Nucleus accumbens (tissue), 56 donors: Measurements from ENCODE around the gene PPM1L.

Experiments used
- DNase-seq, 56 donors: peaks; one replicate each; lab custom pipeline; 2025; lab: John Stamatoyannopoulos, UW

Gene PPM1L

DNA sequence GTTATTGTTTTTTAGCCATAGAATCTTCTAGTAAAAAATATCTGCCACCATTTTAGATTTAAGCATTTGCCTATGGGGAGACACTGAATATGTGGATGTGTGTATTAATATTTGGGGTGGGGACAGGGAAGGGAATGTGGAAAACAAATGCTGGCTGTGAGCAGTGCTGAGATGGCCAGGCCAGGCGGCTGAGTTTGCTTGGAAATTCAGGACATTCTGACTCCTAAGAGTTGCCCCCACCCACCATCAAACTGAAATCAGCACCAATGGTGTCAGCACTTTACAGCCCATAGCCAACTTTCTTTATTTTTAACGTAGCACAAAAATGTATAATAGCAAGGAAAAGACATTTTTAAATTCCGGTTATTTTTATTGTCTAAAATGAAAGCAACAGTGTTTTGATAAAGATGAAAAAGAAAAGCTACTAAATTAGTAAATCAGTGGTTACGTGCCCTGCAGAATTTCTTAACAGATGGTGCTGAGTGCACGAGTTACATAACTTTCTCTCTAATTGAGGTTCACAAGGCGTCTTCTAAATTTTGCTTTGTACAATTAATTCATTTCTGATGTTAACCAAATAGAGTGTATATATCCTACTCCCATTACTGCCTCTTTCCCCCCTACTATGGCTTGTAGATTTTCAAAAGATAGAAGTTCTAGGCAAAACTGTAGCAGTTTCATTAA, 315.1 kb downstream of the PPM1L start:
- DNase-seq = no peak

GRCh38 chr3:161072211-161072621, 316.2 kb downstream of the PPM1L start:
- DNase-seq = no peak

DNA sequence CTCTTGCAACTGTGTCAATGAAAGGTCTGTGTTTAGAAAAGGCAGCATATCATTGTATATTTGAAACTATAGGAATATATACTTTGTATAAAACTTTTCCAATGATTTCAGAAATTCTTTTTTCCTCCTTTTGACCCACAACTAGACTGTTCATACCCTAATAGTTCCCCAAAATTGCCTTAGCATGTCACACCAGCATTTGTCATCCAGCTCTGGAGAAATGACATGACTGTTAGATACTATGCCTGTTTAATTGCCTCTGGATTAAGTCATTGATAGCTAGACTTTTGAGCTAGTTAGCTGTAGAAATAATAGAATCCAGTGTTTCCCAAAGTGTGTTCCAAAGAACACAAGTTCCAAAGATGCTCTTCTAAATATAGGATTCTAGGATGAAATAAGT, 316.7 kb downstream of the PPM1L start:
- DNase-seq = no peak

GRCh38 chr3:161073181-161073580, 317.1 kb downstream of the PPM1L start:
- DNase-seq = no peak

DNA sequence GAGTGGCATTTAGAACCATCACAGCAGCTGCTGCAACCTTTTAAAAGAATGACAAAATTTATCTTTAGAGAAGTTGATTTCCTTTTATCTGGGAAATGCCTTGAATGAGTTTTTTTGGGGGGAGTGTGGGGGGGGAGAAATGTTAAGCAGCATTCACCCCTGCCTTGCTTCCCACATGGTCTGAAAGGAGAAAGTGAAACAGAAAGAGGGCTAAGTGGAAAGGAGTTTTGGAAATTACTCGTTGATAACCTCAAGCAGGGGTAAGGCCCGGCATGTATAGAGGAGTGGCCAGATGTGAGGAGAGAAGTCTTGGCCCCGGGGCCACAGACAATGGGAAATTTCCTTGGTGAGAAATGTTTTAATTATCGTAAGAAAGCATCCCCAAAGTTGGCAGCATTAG, 325.6 kb downstream of the PPM1L start:
- no peak for DNase-seq

- no peak for DNase-seq
Measured at GRCh38 chr3:161082063-161082462, 326.0 kb downstream of the PPM1L start.

GRCh38 chr3:161083131-161083530, 327.1 kb downstream of the PPM1L start:
- DNase-seq = peak in 9 of 56 donors; percentile 1 to 66 (median 33)

GRCh38 chr3:161084277-161084676, 328.2 kb downstream of the PPM1L start:
- DNase-seq = no peak

DNA sequence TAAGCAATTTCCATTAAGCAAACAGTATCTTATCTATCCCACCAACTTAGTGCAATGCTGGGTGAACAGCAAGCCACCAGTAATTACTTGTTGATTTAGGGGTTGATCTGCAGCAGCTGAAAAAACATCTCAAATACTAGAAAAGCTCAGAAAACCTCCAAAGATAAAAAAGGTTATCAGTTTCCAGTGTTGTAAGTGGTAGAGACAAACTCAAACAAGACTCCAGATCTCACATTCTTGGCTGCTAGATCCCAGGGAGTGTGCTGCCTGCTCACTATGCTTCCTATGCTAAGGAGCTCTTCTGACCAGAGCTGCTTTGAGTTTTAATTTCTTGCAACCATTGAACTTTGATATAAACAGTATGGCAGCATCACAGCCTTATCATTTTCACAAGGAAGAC, 337.9 kb downstream of the PPM1L start:
- DNase-seq = no peak

DNA sequence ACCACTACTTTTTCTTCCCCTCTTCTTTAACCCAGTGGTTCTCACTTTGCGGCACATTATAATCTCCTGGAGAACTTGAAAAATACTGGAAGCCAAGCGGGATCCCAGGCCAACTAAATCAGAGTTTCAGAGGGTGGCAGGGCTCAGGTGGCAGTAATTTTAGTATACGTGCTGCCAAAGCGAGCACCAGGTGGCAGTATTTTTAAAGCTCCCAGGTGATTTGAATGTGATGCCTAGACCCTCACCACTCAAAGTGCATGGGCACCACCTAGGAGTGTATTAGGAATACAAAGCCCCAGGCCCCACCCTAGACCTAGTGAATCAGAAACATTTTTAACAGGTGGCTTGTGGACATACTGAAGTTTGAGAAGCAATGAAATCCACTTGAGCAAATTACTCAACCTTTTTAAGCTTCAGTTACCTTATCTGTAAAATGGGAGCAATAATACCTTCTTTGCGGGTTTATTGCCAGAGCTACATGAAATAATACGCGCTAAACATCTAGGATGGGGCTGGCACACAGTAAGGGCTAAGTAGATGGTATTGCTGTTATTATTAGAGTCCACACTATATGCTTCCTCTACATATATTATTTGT, 340.8 kb downstream of the PPM1L start:
- DNase-seq = no peak

DNA sequence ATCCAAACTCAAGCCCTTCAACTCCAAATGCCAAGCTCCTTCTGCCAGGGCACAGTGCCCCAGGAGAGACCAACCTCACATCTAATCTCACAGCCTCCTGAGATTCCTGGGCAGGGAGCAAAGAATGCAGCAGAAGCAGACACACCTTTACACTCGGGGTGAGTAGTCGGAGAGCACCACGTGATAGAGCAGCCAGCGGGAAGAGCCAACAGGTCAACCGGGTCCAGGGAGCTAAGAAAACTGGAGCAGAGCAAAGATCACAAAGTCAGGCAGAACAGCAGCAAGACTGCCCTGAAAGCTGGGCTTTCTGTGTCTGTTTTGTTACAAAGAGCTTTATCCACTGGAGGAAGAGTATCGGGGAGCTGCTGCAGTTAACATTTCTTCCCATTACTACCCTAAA, 345.0 kb downstream of the PPM1L start:
- DNase-seq = no peak

- no peak for DNase-seq
Measured at GRCh38 chr3:161101609-161102008, 345.6 kb downstream of the PPM1L start.

DNA sequence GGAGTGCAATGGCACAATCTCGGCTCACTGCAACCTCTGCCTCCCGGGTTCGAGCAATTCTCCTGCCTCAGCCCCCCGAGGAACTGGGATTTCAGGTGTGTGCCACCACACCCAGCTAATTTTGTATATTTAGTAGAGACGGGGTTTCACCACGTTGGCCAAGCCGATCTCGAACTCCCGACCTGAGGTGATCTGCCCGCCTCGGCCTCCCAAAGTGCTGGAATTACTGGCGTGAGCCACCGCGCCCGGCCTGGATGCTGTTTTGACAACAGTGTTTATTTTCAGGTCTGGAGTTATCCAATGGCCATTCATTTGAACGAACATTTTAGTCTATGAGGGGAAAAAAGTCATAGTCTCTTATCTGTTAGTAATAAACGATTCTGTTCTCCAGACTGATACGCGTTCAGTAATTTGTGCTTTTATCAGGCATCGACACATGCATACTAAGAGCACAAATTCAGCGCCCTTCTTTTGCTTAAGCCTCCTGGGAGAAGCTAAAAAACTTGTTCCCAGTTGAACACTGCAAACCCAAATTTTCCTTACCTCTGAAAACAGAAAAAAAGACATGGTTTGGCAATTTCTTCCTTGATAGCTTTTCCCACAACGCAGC, 347.9 kb downstream of the PPM1L start:
- no peak for DNase-seq

GRCh38 chr3:161104561-161105551, 348.8 kb downstream of the PPM1L start, which contains the start of gene B3GALNT1:
TSS of gene B3GALNT1 (minus strand) at chr3:161105349. CDS start at chr3:161086754, 18,595 bp downstream.
- peak in 42 of 56 donors; percentile 7 to 78 (median 48) for DNase-seq

GRCh38 chr3:161107311-161107710, 351.3 kb downstream of the PPM1L start:
- DNase-seq = no peak

DNA sequence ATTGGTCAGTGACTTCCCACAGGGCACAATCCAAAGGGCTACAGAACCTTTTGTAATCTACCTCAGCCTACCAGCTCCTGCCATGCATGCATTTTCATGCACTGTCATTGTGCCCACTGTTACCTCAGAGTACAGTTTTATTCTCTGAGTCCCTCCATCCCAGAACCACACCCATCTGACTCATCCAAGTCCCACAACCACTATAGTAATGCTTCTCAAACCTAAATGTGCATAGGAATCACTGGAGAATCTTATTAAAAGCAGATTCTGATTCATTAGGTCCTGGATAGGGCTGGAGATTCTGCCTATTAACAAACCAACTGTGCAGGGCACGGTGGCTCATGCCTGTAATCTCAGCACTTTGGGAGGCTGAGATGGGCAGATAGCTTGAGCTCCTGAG, 352.8 kb downstream of the PPM1L start:
- DNase-seq = no peak

GRCh38 chr3:161117646-161118045, 361.6 kb downstream of the PPM1L start:
- no peak for DNase-seq

GRCh38 chr3:161126495-161126894, 370.5 kb downstream of the PPM1L start:
- no peak for DNase-seq
